ENCODE data around the gene PTPRN2. TPM values are rescaled to one million over a fixed set of nuclear protein-coding genes. Genes with fewer than 3 reads are reported as not detected.
"Not testable (repeated sequence)": the region's sequence is repeated elsewhere in the genome, so short reads cannot be mapped to it uniquely, and the experiment has no call there.

PTPRN2 gene
- total RNA-seq, 1 donor from 2014 or later, result 1.8 TPM

DNA sequence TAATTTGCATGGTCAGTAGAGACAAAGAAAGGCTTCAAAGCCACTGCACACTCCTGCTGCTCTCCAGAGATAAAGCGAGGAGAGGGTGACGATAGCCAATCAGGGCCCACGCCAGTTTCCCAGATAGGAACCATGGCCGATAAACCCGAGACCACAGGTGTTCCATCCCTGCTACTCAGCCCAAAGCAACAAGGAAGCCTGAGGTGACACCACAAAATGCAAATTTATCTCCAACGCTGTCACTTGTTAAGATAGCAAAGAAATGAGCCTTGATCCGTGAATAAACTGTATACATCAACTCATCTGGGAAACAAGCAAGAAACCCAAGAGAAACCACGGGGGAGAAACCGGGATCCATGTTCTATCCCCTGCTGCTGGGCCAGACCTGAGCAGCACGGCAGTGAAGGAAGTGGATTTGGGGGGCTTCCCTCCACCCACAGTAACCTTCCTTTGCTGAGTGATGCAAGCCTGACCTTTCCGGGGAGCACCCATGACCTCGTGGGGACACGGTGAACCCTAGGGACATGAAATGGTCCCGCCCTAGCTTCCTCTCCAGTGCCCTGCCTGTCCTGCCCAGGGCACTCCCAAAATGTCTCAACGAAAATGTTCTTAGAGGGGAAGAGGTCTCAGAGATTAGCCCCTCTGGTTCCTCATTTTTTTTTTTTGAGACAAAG, 164.6 kb downstream of the PTPRN2 start:
- Mint-ChIP-seq H3K27me3 (no peaks in the 10 kb centered on the region), H3K4me3 (no peak overlapping the region), H3K4me1 (peaks cover under 1% of the 10 kb centered on the region), H3K27ac (no peak overlapping the region), H3K36me3 (ENCODE audit: low read depth) (no peaks in the 10 kb centered on the region), H3K9me3 (peaks cover 2% of the 10 kb centered on the region)
- ChIA-PET POLR2A (no interaction called here), CTCF (no interaction called here)
- TF ChIP-seq, protein P1, sequence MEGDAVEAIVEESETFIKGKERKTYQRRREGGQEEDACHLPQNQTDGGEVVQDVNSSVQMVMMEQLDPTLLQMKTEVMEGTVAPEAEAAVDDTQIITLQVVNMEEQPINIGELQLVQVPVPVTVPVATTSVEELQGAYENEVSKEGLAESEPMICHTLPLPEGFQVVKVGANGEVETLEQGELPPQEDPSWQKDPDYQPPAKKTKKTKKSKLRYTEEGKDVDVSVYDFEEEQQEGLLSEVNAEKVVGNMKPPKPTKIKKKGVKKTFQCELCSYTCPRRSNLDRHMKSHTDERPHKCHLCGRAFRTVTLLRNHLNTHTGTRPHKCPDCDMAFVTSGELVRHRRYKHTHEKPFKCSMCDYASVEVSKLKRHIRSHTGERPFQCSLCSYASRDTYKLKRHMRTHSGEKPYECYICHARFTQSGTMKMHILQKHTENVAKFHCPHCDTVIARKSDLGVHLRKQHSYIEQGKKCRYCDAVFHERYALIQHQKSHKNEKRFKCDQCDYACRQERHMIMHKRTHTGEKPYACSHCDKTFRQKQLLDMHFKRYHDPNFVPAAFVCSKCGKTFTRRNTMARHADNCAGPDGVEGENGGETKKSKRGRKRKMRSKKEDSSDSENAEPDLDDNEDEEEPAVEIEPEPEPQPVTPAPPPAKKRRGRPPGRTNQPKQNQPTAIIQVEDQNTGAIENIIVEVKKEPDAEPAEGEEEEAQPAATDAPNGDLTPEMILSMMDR (IDR thresholded peaks at IDR 0.05), result no peak
- no peak for DNase-seq
- intact Hi-C loops (cut with micrococcal nuclease), result no loop called here
- ATAC-seq (ENCODE audit: low read depth), result no peak

DNA sequence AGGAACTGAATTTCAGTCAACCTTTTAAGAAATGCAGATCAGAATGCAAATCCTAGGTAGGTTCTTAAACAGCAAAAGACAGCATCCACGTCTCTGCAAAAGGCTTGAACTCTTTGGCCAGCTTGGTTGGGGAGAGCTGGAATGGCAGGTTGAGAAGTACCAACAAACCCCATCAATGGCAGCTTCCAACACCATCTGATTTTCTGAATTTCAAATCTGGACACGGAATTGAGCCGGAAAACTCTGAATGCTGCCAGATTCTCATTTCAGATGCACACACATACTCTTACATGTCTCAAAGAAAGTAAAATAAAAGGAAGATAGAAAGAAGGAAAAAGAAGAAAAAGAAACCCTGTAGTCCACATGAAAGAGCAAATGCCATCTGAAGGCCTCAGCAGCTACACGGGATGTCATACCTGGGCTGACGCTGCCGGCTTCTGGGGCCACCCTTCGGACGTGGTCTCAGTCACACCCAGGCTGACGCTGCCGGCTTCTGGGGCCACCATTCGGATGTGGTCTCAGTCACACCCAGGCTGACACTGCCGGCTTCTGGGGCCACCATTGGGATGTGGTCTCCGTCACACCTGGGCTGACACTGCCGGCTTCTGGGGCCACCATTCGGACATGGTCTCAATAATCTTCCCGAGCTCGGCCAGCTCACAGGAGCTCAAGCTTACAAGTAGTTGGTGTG, 165.3 kb downstream of the PTPRN2 start:
- CTCF ChIA-PET, result no interaction called here
- POLR2A ChIA-PET, result no interaction called here
- no peak for DNase-seq
- intact Hi-C loops (cut with micrococcal nuclease), result no loop called here
- no peaks in the 10 kb centered on the region for H3K36me3 Mint-ChIP-seq (ENCODE audit: low read depth)
- TF ChIP-seq, protein P1 (IDR thresholded peaks at IDR 0.05), result no peak
- H3K27ac Mint-ChIP-seq, result no peak overlapping the region
- H3K4me3 Mint-ChIP-seq, result no peak overlapping the region
- peaks cover 2% of the 10 kb centered on the region for H3K9me3 Mint-ChIP-seq
- no peak for ATAC-seq (ENCODE audit: low read depth)
- no peaks in the 10 kb centered on the region for H3K27me3 Mint-ChIP-seq
- H3K4me1 Mint-ChIP-seq, result no peaks in the 10 kb centered on the region

DNA sequence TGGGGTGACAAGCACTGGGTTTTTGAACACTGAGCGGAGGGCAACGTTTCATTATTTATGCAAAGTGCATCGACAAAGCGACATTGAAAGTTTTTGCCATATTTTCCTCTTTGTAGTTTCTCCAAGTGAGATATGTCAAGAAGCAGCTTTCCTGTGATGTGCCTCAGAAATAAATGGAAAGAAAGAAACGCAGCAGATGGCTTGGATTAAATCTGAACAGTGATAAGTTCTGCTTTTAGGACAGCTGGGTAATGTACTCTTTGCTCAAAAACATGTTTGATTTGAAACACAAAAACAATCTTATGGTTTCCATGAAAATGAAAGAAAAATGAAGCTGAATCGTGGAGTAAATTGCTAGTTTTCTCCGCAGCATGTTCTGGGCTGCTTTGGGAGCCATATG, 166.3 kb downstream of the PTPRN2 start:
- TF ChIP-seq, protein P1 (IDR thresholded peaks at IDR 0.05), result no peak
- intact Hi-C loops (cut with micrococcal nuclease), result no loop called here
- POLR2A ChIA-PET, result no interaction called here
- Mint-ChIP-seq H3K9me3 (peaks cover 2% of the 10 kb centered on the region), H3K4me3 (no peak overlapping the region), H3K27me3 (no peaks in the 10 kb centered on the region), H3K27ac (no peak overlapping the region), H3K36me3 (ENCODE audit: low read depth) (no peaks in the 10 kb centered on the region), H3K4me1 (no peaks in the 10 kb centered on the region)
- DNase-seq (no peak), ATAC-seq (ENCODE audit: low read depth) (no peak)
- CTCF ChIA-PET, result no interaction called here

DNA sequence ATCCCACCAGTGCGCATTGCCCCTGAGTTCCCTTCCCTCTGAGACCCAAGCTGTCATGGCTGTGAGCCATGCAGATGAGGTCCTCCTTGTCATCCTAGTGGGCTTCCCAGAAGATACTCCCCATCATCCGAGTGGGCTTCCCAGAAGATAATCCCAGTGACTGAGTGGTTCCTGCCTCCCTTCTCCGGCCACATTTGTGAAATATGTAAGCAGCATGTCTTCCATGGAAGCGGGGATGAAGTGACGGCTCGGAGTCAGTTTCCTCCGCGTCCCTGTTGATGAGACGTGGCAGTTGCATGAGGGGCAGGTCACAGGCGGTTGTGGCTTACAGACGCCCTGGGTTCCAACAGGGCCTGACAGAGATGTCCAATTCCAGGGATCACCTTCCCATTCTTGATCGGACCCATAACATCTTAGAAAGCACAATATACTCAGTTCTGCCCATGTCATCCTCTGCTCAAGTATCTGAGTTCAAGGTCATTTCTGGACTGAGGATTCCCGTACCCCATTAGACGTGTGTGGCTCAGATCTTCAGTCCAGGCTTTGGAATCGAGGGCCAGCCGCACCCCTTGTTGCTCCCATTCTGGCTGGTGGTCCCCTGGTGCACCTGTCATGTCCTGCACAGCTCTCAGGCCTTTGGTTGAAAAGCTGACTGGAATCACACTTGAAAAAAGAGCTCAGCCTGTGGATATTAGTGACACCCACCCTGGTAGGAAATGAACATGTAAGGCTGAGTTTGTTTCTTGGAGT, 166.9 kb downstream of the PTPRN2 start:
- POLR2A ChIA-PET, result no interaction called here
- Mint-ChIP-seq H3K9me3 (peaks cover 2% of the 10 kb centered on the region), H3K27me3 (no peaks in the 10 kb centered on the region), H3K27ac (no peak overlapping the region), H3K36me3 (ENCODE audit: low read depth) (no peaks in the 10 kb centered on the region), H3K4me1 (no peaks in the 10 kb centered on the region), H3K4me3 (no peak overlapping the region)
- intact Hi-C loops (cut with micrococcal nuclease), result no loop called here
- no peak for DNase-seq
- CTCF ChIA-PET, result no interaction called here
- TF ChIP-seq, protein P1 (IDR thresholded peaks at IDR 0.05), result no peak
- ATAC-seq (ENCODE audit: low read depth), result no peak

DNA sequence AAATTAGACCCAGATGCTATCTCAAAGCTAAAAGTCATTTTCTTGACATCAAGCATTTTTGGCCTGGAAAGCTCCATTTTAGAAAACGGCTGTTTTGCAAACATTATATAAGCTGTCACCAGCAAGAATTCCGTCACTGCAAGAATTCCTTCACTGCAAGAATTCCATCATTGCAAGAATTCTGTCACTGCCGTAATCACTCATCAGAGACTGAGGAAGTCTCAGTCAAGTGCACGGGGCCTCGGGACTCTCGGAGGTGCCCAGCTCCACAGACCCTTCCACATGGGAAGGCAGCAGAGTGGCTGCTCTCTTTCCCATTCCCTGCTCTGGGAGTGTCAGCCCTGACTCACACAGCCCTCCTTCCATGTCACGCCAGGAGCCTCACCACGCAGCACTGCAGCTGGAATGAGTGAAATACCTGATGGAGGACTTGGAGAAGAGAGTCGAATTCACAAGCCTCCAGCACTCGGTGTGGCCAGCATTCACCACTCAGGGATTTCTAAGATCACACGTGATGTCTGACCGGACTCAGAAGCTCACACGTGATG, 168.3 kb downstream of the PTPRN2 start:
- CTCF ChIA-PET, result no interaction called here

DNA sequence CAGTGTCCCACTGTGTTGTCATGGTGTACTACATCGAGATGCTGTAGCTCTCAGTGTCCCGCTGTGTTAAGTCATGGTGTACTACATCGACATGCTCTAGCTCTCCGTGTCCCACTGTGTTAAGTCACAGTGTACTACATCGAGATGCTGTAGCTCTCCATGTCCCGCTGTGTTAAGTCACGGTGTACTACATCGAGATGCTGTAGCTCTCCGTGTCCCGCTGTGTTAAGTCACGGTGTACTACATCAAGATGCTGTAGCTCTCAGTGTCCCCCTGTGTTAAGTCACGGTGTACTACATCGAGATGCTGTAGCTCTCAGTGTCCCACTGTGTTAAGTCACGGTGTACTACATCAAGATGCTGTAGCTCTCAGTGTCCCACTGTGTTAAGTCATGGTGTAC, 169.2 kb downstream of the PTPRN2 start:
- POLR2A ChIA-PET; DNase-seq; H3K4me3 Mint-ChIP-seq; H3K27me3 Mint-ChIP-seq; intact Hi-C loops (cut with micrococcal nuclease); CTCF ChIA-PET; H3K4me1 Mint-ChIP-seq; H3K36me3 Mint-ChIP-seq (ENCODE audit: low read depth); H3K9me3 Mint-ChIP-seq; H3K27ac Mint-ChIP-seq; ATAC-seq (ENCODE audit: low read depth): not testable (repeated sequence)

More for the DNA sequence above, 168.3 kb downstream of the PTPRN2 start:
- no peaks in the 10 kb centered on the region for H3K36me3 Mint-ChIP-seq (ENCODE audit: low read depth)
- H3K4me3 Mint-ChIP-seq, result no peak overlapping the region
- intact Hi-C loops (cut with micrococcal nuclease), result no loop called here
- peaks cover 2% of the 10 kb centered on the region for H3K9me3 Mint-ChIP-seq
- no peak overlapping the region for H3K27ac Mint-ChIP-seq
- DNase-seq (no peak), ATAC-seq (ENCODE audit: low read depth) (no peak)
- H3K4me1 Mint-ChIP-seq, result no peaks in the 10 kb centered on the region
- H3K27me3 Mint-ChIP-seq, result no peaks in the 10 kb centered on the region
- POLR2A ChIA-PET, result no interaction called here
- TF ChIP-seq, protein P1 (IDR thresholded peaks at IDR 0.05), result no peak
